Esophagus squamous epithelium (tissue), 4 donors: ENCODE measurements around the gene PTPN13.

Source experiments
- POLR2A ChIP-seq, 4 donors: fragments of 450-650 bp; IDR thresholded peaks; one replicate each; pipeline ENCODE4 v1.6.1; 2017; ENCODE audit warnings: antibody characterized with exemption in 4 of 4, mild to moderate bottlenecking in 4 of 4, moderate library complexity in 3 of 4
- TF ChIP-seq, protein P1 (sequence below), 6 experiments: fragments of 450-650 bp in 4 of 6; fragments of 200-600 bp in 2 of 6; sonication (generic) in 2 of 6; IDR thresholded peaks; one replicate each; pipeline ENCODE4 v1.5.1; 2016 to 2019; ENCODE audit warnings: antibody characterized with exemption in 6 of 6, mild to moderate bottlenecking in 4 of 6, moderate library complexity in 4 of 6

DNA sequence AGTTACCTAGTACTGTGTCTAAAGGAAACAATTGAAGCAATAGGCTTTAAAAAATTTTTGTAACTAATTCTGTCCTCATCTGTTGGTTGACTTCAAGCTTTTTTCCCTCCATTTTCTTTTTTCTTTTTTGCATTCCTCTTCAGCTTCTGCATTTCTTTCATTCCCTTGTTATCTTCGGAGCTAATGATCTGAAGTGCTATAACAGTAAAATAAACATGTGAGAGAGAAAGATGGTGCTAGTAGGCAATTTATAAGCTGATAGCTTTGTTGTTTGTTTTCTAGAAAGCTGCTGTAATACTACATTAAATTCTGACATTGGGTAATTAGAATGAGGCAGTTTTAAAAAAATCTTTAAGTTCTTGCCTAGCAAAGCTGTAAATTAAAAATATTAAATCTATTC is 37.1 kb downstream of the PTPN13 start:
- TF ChIP-seq, protein P1, sequence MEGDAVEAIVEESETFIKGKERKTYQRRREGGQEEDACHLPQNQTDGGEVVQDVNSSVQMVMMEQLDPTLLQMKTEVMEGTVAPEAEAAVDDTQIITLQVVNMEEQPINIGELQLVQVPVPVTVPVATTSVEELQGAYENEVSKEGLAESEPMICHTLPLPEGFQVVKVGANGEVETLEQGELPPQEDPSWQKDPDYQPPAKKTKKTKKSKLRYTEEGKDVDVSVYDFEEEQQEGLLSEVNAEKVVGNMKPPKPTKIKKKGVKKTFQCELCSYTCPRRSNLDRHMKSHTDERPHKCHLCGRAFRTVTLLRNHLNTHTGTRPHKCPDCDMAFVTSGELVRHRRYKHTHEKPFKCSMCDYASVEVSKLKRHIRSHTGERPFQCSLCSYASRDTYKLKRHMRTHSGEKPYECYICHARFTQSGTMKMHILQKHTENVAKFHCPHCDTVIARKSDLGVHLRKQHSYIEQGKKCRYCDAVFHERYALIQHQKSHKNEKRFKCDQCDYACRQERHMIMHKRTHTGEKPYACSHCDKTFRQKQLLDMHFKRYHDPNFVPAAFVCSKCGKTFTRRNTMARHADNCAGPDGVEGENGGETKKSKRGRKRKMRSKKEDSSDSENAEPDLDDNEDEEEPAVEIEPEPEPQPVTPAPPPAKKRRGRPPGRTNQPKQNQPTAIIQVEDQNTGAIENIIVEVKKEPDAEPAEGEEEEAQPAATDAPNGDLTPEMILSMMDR (IDR thresholded peaks at IDR 0.05) = no peak
- TF ChIP-seq POLR2A (IDR thresholded peaks at IDR 0.05) = no peak
